IPS-18c (cell line): ENCODE data around the gene HDAC8.
A peak's percentile ranks its signal among the peaks of the same experiment; 100 is the strongest.

Experiments
- H3K4me3 ChIP-seq: 2 replicates; pipeline ENCODE4 v1.7.0; 2013; ENCODE audit warnings: low read depth, mild to moderate bottlenecking, low read length, moderate library complexity; ENCODE audit not compliant: insufficient read depth
- H3K9me3 ChIP-seq: one replicate; pipeline ENCODE4 v1.6.1; 2013; ENCODE audit warnings: mild to moderate bottlenecking, low read length, moderate library complexity; ENCODE audit not compliant: control insufficient read depth, insufficient read depth

Gene HDAC8

DNA sequence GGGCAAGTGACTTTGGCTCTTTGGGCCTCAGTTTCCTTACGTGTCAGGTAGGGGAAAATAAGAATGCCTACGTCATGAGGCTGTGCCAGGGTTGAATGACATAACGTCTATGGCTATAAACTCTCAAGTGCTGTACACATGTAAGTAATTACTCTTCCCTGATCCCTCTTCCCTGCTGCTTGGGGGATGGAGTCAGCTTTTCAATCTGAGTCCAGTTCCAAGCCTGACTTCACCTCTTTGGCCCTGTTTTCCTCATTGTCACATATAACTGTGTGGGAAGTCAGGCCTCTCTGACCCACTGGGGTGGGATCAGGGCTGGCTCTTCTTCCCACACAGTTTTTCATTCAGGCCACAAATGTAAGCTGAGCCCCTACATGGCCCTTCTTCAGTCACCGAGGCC is 255.5 kb downstream of the HDAC8 start:
- Histone ChIP-seq H3K9me3 (peaks cover 4% of the 10 kb centered on the region), H3K4me3 (no peak overlapping the region)

DNA sequence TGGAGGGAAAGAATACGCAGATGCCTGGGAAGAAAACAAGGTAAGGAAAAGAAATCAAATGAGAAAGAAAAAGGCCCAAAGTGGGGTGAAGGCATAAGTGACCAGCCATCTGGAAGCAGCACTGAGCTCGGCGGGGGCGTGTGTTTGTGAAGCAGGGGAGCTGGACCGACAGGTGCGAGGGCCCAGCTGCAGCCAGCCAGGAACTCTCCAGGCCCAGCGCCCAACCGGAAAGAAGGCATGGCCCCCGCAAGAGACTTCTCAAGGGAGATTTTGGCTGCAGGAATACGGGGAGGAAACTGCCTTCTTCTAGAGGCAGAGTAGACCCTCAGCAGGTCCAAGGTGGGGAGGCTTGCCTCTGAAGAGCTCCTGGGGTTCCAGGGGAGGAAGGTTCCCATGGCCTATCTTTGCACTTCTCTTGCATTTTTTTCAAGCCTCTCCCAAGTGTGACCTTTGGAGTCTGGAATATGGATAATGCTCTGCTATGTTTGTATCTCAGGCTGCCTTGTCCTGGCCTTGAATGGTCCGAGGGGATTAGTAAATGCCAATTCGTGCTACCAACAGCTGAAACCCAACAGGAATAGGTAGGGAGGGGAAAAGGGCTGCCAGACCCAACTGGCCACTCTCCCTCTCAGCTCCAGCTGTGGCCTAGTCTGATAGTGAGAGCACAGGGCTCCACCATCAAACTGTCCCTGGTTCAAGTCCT is 256.1 kb downstream of the HDAC8 start:
- no peak overlapping the region for H3K4me3 ChIP-seq

DNA sequence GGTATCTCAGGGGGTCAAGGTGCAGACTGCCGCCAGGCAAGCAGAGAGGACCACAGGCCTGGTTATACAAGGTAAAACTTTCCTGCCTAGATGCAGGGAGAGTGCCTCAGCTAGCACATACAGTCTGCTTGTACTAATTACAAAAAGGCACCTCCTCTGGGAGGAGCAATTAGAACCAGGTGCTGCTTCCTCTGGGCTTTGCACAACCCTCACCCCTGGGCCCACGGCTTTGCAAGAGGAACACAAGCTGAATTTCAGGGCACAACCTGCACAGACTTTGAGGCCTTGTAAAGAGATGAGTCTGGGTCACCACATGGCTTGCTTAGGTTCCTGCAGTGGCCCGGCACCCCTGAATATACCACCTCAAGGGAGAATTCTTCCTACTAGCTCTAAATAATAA is 257.8 kb downstream of the HDAC8 start:
- Histone ChIP-seq H3K4me3 (no peak overlapping the region), H3K9me3 (peaks cover 4% of the 10 kb centered on the region)

More for the DNA sequence above, 256.1 kb downstream of the HDAC8 start:
- peaks cover 4% of the 10 kb centered on the region for H3K9me3 ChIP-seq

DNA sequence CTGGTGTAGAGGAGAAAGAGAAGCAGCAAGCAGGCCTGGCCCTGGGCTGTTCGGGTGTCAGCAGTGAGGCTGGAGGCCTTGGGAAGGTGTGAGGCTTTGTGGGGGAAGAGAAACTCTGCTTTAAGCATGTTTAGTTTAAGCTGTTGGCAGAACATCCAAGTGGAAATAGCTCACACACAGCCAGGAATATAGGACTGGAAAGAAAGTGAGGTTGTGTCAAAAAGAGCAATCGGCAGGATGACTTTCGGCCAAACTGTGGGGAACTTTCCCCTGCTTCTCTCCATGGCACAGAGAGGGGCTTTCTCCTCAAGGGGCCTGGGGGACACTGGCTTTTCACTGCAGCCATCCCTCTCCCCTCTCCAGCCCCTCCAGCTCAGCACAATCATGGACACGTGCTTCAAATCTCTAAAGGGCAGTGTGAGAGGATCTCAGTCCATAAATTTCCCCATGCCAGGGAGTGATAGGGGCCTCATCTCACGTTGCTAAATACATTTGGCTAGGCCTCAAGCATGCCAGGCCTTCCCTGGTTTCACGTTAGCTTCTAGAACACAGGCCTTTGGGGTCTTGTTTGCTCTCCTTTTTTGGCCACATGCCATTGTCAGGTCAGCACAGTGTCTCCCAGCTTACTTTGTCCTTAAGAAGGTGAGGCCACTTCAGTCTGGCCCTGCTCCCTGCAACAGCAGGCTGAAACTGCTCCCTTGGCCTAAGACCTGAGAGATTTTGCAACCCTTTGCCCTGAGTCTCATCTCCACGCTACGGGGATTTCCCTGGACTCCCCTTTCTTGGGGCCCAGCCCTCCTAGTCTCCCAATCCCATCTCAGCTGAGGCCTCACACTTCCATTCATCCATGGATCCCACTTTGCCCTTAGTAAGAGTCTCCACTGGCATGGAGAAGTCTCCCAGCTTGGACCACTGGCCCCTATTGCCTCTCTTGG is 258.7 kb downstream of the HDAC8 start:
- Histone ChIP-seq H3K9me3 (peaks cover 4% of the 10 kb centered on the region), H3K4me3 (no peak overlapping the region)

DNA sequence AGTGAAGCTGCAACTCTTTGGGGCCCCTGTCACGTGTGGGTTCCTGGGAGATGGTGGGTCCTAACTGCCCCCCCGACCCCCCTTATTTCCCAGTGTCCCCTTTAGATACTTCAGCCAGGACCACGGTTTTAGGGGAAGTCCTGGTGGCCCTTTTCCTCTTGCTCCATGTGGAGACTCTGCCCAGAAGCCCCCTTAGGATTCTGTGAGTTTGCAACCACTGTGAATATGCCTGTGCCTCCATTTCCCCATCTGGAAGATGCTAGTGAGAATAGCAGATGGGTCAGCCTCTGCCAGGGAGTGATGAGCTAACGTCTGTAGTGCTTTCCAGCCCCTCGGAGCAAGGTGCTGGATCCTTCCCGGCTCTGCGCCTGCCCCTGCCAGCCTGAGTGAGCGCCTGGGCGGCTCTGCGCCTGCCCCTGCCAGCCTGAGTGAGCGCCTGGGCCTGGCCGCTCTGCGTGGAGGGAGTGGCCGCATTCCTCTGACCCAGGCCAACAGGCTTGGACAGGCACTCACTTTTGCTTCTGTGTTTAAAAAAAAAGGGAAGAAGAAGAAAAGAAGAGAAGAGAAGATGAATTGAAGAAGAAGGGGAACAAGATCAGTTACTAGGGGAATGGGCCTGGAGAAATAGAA is 260.2 kb downstream of the HDAC8 start:
- Histone ChIP-seq H3K9me3 (peaks cover 4% of the 10 kb centered on the region), H3K4me3 (no peak overlapping the region)

DNA sequence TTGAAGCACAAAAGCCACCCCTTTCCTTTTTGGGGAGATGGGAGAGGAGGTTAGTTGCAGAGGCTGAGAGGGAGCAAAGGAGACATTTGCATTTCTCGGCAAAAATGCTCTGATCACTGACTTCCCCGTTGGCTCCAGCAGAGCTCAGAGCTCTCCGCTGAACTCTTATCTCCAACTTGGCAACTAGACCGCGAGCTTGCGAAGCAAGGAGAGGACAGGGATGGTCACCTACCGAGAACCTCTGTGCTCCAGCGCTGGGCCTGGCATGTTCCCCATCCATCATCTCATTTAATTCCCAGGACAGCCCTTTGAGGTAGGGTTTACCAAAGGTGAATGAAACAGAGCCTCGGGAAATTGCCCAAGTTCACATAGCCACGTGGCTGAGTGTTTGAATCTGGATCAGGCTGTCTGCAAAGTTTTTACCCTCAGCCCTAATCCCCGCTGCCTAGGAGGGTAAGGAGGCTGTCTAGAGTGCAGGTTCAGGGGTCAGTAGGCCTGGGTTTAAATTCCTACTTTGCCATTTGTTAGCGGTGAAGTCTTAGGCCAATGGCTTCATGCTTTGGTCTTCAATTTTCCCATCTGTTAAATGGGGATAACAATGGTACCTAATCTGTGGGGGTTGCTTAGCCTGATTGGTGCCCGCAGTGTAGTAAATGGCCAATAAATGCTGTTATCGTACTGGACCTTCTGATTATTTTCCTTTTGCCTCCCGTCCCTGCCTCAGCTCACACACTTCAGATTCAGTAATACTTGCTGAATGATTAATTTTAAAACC is 263.2 kb downstream of the HDAC8 start:
- H3K4me3 ChIP-seq: peak overlapping the region; percentile 32; the same call in 1 of the 2 replicates
- H3K9me3 ChIP-seq: peaks cover 15% of the 10 kb centered on the region

DNA sequence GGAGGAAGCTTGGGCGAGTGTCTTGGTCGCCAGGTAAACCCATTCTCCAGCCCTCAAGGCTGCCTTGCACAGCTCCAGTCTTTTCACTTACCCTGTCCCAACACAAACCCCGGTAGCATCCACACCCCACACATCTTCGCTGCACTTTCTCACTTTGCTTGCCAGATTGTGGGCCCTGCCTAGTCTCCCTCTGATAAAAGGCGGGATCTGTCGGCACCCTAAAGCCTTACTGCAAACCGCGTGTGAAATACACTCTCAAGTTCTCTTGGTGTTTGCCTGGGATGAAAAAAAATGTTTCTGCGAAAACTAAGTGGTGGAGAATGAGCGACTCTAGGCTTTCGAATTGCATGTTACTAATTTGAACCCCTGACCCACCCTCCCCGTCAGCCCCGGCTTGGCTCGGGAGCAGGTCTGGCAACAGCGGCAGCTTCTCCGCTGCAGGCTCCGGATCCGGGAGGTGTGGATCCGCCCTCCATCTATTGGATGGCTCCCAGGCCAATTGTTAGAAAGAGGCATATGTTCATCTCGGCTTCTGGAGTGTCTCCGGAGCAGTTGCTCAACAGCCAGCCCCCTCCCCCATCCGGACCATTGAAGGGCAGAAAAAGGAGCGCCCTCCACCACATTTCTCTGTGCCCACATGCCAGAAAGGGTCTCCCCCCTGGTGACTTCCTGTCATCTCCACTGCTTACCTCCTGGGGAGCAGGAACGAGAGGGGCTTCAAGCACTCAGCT is 263.9 kb downstream of the HDAC8 start:
- H3K4me3 ChIP-seq: peak overlapping the region; percentile 32; the same call in 1 of the 2 replicates
- H3K9me3 ChIP-seq: peaks cover 17% of the 10 kb centered on the region

DNA sequence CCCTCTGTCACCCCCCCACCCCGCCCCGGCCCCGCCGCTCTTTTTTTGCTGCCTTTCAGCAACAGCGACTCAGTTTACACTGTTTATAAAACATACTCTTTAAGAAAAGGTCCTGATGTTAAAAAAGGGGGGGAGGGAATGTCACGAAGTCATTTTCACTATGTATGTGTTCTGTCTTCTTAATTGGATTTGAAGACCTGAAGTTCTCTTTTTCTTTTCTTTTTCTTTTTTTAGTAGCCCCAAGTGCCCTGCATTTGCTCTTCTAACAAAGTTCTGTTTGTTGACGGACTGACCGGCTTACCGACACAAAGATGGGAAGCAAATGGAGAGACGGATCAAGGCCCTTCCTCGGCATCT is 264.5 kb downstream of the HDAC8 start:
- 0 out of 2 replicates have a peak overlapping the region, but pooled peaks have one; percentile 32 for H3K4me3 ChIP-seq

DNA sequence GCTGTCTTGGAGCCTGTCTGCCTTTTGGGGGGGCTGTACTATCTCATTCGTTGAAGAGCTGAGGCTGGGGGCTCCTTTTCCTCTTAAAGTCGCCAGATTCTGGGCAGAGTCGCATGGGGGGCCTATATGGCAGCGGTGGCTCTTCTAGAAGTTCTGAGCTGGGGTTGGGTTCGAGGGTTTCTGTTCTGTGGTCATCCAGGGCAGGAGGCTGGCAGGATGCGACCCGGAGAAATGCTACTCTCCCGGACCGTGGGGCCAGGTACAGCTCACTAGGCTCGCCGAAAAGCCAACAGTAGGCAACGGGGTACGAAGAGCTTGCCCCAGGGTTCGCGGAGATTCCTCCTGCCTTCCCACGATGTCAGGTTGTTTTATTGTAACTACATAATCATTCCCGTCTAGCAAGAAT is 265.0 kb downstream of the HDAC8 start:
- Histone ChIP-seq H3K4me3 (peak overlapping the region; percentile 36; the same call in 1 of the 2 replicates), H3K9me3 (peaks cover 14% of the 10 kb centered on the region)

More for the DNA sequence above, 264.5 kb downstream of the HDAC8 start:
- H3K9me3 ChIP-seq: peaks cover 16% of the 10 kb centered on the region

DNA sequence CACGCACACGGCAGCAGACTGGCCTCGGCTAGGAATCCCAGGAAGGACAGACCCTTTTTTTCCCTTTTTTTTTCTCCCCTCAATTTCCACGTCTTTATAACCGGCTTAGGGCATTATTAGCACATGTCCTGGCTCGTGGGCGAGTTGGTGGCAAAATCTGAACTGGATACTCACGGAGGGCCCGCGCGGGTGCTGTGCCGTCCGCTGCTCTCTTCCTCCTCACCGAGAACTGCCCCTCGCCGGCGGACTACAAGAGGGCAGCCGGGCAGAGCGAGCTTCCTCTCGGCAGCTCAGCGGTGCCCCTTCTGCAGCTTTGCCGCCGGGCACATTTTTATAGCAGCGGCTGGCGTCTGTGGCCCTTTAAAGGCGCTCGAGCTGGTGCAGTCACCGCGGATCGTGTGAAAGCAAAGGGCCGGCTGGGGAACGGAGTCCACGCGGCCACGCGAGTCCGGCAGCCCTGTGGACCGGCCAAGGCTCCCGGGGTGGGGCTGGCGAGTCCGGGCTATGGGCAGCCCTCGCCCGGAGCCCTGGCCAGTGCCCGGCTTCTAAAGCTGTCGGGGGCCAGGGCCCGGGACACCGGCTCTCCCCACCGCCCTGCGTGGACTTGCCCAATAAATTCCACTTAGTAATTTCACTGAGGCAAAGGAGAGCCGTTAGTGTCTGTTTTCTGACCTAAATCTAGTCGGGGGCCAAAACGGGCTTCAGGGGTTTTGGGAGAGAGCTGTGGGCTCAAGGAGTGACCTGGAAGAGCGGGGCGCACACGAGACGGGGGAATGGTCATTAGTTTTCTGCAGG is 265.6 kb downstream of the HDAC8 start:
- Histone ChIP-seq H3K9me3 (peaks cover 14% of the 10 kb centered on the region), H3K4me3 (peak overlapping the region; percentile 36)

DNA sequence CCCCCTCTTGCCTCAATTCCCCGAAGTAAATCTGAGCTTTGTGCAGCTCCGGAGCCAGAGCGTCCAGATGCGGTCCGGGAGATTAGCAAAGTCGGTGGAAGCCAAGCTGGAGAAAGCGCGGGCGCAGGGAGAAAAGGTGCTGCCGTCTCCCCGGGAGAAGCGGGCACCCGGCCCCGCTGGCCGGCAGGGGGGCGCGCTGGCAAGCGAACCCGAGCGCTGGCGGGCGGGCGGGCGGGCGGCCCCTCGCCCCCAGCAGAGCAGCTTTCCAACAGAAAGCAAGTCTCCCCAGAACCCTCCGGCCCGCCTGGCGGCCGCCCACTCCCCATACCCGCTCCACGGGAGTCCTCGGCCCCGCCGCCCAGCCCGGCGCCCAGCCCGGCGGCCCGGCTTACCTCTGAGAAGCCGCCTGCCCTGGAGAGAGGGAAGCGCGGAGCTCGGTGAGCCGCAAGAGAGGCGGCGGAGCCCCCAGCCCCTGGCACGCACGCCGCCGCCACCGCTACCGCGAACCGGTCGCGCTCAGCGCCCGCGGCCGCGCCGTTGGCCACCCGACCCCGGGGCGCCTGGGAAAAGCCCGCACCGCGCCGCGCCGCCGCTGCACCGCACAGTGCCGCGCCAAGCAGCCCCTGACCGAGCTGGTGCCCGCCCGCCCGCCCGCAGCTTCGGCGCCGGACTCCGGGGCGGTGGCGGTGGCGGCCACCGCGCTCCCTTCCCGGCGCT is 266.4 kb downstream of the HDAC8 start:
- Histone ChIP-seq H3K9me3 (peaks cover 14% of the 10 kb centered on the region), H3K4me3 (peak overlapping the region; percentile 36)

DNA sequence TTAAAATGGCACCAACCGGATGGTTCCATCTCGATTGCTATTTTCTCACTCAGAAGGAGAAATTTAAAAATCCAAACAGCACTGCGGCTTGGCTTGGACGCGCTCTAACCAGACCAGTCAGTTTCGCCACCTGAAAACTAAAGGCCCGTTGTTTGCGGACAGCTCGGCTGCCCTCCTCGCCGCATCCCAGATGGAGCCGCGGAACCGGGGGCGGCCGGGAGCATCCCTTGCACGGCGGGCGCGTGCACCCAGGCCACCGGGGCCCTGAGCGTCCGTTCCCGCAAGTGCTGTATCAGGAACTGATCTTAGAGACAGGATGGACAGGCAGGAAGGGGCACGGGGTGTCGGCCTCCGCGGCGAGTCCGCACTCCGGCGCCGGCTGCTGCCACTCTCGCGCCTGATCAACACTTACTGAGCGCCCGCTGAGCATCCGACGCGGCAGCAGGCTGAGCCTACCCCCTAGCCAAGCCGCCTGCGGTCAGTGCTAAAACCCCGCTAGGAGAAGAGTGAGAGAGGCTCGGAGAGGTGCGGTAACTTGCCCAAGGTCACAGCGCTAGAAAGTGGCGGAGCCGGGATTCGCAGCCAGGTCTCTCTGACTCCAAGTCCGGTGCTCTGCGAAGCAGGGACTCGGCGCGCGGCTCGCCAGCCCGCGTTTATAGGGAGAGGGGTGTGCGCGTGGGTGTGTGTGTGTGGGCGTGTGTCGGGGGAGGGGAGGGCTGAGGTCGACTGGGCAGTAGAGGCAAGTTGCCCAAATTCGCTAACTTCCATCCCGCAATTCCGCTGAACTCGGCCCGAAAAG is 267.2 kb downstream of the HDAC8 start, which contains the start of gene CITED1:
CITED1 (minus strand) TSS at position 629 of the 799 bp plus-strand sequence. CDS start 3,045 bp downstream, outside the sequence.
- Histone ChIP-seq H3K9me3 (peaks cover 14% of the 10 kb centered on the region), H3K4me3 (peak within 1 kb of the TSS; percentile 36)

DNA sequence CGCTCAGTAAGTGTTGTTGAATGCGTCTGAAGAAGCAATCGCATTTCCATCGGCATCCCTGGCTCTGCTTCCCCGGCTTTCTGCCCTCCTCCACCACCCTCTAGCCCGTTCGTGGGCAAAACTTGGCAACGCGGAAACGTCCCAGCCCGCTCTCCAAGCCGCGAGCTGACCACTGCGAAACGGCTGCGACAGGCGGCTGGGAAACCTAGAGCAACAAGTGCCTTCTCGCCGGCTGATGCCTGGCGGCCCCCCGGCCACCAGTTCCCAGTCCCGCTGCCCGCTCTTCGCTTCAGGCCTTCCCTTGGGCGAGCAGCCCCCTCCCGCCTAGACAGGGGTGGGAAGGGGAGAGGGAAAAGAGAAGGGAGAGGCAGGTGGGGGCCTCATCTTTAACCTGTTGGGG is 267.8 kb downstream of the HDAC8 start:
- peak overlapping the region; percentile 34 for H3K4me3 ChIP-seq
- peaks cover 14% of the 10 kb centered on the region for H3K9me3 ChIP-seq

DNA sequence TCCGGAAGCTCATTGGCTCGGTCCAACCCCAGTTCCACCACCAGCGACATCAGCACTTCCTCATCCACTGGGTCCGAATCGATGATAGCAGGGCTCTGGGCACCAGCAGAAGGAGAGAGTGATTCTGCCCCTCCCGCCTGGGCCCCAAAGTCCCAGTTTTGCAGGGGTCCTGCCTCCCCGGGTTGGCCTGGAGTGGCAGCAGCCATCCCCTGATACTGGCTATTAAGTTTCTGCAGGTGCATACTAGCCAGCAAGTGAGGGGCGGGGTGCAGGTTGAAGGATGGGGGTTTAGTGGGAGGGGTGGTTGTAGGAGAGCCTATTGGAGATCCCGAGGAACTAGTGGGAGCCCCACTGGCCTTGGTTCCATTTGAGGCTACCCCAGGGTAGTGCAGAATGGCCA is 270.9 kb downstream of the HDAC8 start:
- Histone ChIP-seq H3K4me3 (no peak overlapping the region), H3K9me3 (peaks cover 10% of the 10 kb centered on the region)
